Measurements from ENCODE around the gene RALGPS1. TPM values are rescaled to one million over a fixed set of nuclear protein-coding genes. Genes with fewer than 3 reads are reported as not detected.

The RALGPS1 gene
- polyA plus RNA-seq, 3 donors: 0.56 to 4.3 (median 2.3) TPM

GRCh38 chr9:127131871-127132270 is 217.3 kb downstream of the RALGPS1 start:
- H3K27ac ChIP-seq (ENCODE audit: low read depth, low read length): no peak overlapping the region
- 86 to 91% (median 90%) methylated on average over 6 of the region's 6 CpGs for WGBS, 3 donors

- WGBS, 3 donors: 92 to 96% (median 95%) methylated on average over 4 of the region's 4 CpGs
- no peak overlapping the region for H3K27ac ChIP-seq (ENCODE audit: low read depth, low read length)
Measured at GRCh38 chr9:127132375-127132774, 217.8 kb downstream of the RALGPS1 start.

GRCh38 chr9:127132921-127133647 is 218.5 kb downstream of the RALGPS1 start:
- no peak overlapping the region for H3K27ac ChIP-seq (ENCODE audit: low read depth, low read length)
- WGBS, 3 donors: 68 to 84% (median 76%) methylated on average over 15 of the region's 15 CpGs

- H3K27ac ChIP-seq (ENCODE audit: low read depth, low read length): no peak overlapping the region
- 55 to 77% (median 57%) methylated on average over 13 of the region's 13 CpGs for WGBS, 3 donors
Measured at GRCh38 chr9:127133739-127134167, 219.2 kb downstream of the RALGPS1 start.

DNA sequence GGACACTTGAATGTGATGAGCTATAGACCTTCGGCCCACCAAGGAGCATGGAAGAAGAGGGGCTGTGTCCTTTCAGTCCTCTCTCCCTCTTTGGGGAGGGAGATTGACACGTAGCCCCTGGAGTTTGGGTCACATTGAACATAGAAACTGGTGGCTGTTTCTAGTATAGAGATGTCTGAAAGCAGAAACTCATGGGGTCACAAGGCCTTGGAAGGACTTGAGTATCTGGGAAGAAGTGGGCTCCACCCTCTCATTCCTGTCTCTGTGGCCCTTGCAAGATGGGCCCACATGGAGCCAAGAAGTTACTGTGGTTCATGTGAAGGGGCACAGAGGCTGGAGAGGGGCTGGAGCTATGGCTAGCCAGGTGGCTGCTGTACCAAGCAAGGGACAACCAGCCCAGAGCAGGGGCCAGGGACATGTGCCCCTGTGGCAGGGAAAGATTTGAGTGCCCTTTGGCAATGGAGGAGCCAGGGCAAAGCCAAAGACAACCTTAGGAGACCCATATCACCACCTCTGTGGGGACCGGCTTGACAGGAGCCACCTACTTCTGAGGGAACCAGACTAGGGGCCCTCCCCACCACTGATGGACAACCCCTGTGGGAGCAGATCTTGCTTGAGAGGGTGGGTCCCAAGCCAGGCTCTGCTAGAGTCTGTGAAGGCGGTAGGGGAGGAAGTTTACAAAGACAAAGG is 220.6 kb downstream of the RALGPS1 start:
- H3K27ac ChIP-seq (ENCODE audit: low read depth, low read length): no peak overlapping the region
- 63 to 91% (median 88%) methylated on average over 4 of the region's 4 CpGs for WGBS, 3 donors

GRCh38 chr9:127136081-127136879 is 221.7 kb downstream of the RALGPS1 start:
- H3K27ac ChIP-seq (ENCODE audit: low read depth, low read length): no peak overlapping the region
- WGBS, 3 donors: 82 to 92% (median 82%) methylated on average over 8 of the region's 8 CpGs

DNA sequence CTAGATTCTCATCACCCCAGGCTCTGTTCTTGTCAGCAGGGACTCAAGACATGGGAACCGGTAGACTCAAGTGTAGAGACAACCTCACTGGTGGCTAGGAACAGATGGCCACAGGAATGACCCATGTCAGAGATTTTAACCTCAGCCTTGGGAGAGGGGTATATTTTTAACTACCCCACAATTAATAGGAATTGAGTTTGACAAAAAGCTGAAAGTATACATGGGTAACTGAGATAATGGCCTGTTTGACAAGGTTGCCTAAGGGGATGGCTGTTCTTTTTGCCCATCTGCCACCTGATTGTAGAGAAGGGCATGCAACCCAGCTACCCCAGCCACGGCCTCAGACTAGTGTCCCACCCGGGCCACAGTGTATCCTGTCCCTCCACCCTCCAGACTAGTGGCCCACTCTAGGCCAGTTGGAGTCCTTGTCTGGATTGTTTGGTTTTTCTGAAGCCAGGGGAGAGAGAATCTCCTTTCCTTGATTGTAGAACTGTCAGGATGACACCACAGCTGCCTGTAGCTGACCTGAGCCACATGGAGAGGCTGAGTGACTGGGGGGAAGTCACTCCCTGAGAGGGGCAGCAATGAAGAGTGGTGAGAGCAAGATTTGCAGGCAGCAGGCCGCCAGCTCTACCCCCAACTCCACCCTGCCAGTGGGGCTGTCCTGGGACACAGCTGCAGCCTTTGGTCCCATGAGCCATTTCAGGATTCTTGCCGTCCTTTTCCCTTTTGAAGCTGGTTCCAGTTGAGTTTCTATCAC is 222.5 kb downstream of the RALGPS1 start:
- 89 to 91% (median 90%) methylated on average over 5 of the region's 5 CpGs for WGBS, 3 donors
- no peak overlapping the region for H3K27ac ChIP-seq (ENCODE audit: low read depth, low read length)

- 93 to 95% (median 93%) methylated on average over 11 of the region's 11 CpGs for WGBS, 3 donors
- no peak overlapping the region for H3K27ac ChIP-seq (ENCODE audit: low read depth, low read length)
Measured at GRCh38 chr9:127137640-127138360, 223.2 kb downstream of the RALGPS1 start.

DNA sequence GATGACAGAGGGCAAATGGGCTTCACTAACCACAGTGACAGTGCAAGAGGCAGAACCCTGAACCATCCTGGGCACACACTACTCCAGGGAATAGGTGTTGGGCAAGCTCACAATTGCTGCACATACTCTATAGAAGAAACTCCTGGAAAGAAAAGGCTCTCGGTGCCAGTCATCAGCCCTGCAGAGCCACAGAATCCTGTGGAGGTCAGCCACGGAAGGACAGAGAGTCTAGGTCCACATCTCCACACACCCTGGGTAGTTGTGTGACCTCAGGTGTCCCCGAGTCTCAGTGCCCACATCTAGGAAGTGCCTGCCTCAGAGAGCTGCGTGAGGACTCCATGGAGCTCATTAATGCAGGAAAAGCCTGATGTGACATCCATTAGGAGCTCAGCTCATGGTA is 223.9 kb downstream of the RALGPS1 start:
- H3K27ac ChIP-seq (ENCODE audit: low read depth, low read length): no peak overlapping the region
- WGBS, 3 donors: 91 to 92% (median 92%) methylated on average over 4 of the region's 4 CpGs

DNA sequence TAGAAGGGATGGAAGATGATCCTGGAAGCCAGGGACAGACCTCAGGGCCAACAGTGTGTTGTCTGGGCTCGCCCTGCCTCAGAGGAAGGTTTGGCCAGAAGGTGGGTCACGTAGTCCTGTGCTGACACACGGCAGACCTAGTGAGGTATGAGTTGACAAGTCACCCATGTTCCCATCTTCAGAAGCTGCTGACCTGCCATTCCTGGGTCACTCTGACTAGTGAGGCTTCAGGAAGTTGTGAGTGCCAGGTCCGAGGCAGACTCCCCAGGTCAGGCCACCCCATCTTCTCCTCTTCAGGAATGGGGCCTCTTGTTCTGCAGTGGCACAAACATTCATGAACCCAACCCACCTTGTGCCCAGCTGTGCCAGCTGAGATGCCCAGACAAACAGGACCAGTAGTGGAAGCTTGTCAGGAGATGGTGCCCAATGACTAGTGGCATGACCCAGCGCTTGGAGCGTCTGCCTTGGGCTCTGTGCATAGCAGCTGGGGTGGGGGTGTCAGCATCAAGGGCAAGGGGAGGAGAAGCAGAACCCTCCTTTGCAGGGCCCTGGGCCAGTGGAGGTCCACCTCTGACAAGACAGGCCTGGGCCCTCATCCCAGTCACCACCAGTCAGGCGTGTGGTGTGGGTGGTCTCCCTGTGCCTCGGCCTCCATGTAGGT is 224.6 kb downstream of the RALGPS1 start:
- WGBS, 3 donors: 94 to 97% (median 95%) methylated on average over 8 of the region's 8 CpGs
- no peak overlapping the region for H3K27ac ChIP-seq (ENCODE audit: low read depth, low read length)

- WGBS, 3 donors: 92 to 95% (median 93%) methylated on average over 6 of the region's 6 CpGs
Measured at GRCh38 chr9:127139775-127140174, 225.2 kb downstream of the RALGPS1 start.

GRCh38 chr9:127140181-127140580 is 225.6 kb downstream of the RALGPS1 start:
- H3K27ac ChIP-seq (ENCODE audit: low read depth, low read length): no peak overlapping the region
- WGBS, 3 donors: 97 to 98% (median 97%) methylated on average over 6 of the region's 6 CpGs

More at GRCh38 chr9:127139775-127140174, 225.2 kb downstream of the RALGPS1 start:
- no peak overlapping the region for H3K27ac ChIP-seq (ENCODE audit: low read depth, low read length)

- H3K27ac ChIP-seq (ENCODE audit: low read depth, low read length): no peak overlapping the region
- WGBS, 3 donors: 74 to 83% (median 74%) methylated on average over 9 of the region's 9 CpGs
Measured at GRCh38 chr9:127140842-127141675, 226.5 kb downstream of the RALGPS1 start.

DNA sequence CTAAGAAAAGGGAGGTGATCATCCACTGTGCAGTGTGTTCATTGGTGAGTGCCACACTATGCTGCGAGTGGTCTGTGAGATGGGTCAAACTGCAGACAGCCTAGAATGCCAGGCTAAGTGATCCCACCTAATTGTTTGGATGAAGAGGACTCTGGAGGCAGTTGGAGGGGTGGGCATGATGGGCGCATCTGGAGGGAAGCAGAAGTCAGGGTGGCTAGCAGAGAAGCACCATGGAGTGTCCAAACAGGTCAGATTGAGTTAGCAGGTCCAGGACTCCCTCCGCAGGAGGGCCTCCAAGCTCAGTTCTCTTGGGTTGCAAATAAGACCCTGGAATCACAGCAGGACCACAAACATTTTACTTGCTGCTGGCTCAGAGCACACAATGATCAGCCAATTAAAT is 227.7 kb downstream of the RALGPS1 start:
- 94 to 100% (median 100%) methylated on average over 3 of the region's 3 CpGs for WGBS, 3 donors

GRCh38 chr9:127142931-127143464 is 228.4 kb downstream of the RALGPS1 start:
- 50 to 77% (median 65%) methylated on average over 2 of the region's 2 CpGs for WGBS, 3 donors
- no peak overlapping the region for H3K27ac ChIP-seq (ENCODE audit: low read depth, low read length)

More for the DNA sequence above, 227.7 kb downstream of the RALGPS1 start:
- H3K27ac ChIP-seq (ENCODE audit: low read depth, low read length): no peak overlapping the region

DNA sequence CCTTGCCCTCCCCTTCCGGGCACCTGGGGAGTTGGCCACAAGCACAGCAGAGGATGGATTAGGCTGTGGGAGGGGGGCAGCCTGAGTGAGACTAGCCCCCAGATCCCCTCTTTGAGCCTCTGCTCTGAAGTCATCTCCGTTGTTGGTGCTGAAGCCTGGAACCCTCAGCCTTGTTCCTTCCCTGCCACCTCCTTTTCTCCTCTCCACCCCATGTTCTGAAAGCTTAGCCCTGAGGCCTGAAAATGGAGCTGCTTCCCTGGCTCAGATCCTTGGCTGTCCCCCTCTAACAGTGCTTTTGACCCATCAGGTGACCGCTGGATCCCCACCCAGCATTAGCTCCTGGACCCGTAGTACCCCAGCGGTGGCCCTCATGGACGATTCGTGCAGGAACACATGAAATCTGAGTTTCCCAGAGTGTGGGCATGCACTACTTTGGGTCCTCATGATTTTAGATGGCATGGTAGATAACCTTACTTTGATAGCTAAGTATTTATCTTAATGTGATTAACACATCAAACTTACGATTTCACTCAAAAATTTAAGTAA is 229.4 kb downstream of the RALGPS1 start:
- 95 to 97% (median 96%) methylated on average over 8 of the region's 8 CpGs for WGBS, 3 donors
- no peak overlapping the region for H3K27ac ChIP-seq (ENCODE audit: low read depth, low read length)

Measured in adipose tissue (tissue), 3 donors.